Measurements from ENCODE around the gene POLG. TPM values are rescaled to one million over a fixed set of nuclear protein-coding genes. Genes with fewer than 3 reads are reported as not detected.

POLG gene
- total and polyA plus RNA-seq, 2 donors (not counting 1 experiment from before 2014, with no cell fraction given): 81.1 to 144 TPM

DNA sequence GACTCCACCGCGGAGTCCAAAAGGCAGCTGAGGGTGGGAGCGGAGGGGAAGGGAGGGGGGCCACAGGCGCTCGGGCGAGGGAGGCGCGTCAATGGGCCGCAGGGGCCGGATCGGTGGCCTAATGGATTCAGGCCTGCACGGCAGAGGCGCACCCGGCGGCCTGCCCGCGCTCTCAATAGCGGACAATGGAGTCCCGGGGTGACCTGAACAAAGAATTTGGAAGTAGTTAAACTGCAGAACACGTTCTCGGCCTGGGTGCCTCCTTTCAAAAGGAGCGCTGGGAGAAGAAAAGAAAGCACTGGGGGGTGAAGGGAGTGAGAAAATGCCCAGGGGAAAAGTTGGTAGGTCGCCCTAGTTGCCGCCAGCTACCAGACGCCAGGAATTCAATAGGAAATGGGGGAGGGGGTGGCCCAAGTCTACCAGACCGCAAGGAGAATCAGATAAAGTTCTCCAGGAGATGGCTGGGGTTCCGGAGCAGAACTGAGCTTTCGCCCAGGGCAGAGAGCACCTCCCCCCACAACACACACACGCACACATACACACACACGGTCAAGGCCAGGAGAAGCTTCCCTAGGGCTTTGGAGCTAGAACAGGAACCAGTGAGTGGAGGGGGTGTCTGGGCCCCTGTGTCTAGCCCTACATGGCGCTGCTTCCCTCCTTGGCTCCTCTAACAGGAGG is 25.8 kb upstream of the POLG start:
- H3K4me3 Mint-ChIP-seq: peak overlapping the region; percentile 3
- CTCF ChIA-PET: interaction anchor here (1.0 to 8.2 kb wide), 10 partner anchors 12 to 154 kb away, joined by 3 to 129 read pairs (median 17); no protein-coding TSS in a partner anchor
- DNase-seq: no peak
- H3K27me3 Mint-ChIP-seq: peaks cover 76% of the 10 kb centered on the region
- peaks cover 26 to 41% of the 10 kb centered on the region in 2 donors for H3K4me1 ChIP-seq (ENCODE audit: control insufficient read depth in 2 of 2, insufficient read depth in 2 of 2, low read length in 2 of 2)
- intact Hi-C loops (cut with micrococcal nuclease): no loop called here
- H3K9me3 Mint-ChIP-seq (ENCODE audit: insufficient read depth): no peaks in the 10 kb centered on the region
- peak overlapping the region; percentile 43 for H3K27ac Mint-ChIP-seq
- 13% methylated on average over 26 of the region's 31 CpGs for WGBS (ENCODE audit: insufficient coverage)
- peaks cover 0 to 40% (median 0%) of the 10 kb centered on the region in 3 donors for H3K9me3 ChIP-seq (ENCODE audit: control extremely low read depth in 1 of 3, control insufficient read depth in 2 of 3, insufficient read depth in 1 of 3, low read length in 2 of 3)
- peaks cover 16% of the 10 kb centered on the region for H3K4me1 Mint-ChIP-seq
- no peak for TF ChIP-seq EZH2 (IDR thresholded peaks at IDR 0.05; ENCODE audit: borderline replicate concordance, insufficient read depth, low read depth, low read length, poor library complexity, severe bottlenecking)
- TF ChIP-seq, protein P1, sequence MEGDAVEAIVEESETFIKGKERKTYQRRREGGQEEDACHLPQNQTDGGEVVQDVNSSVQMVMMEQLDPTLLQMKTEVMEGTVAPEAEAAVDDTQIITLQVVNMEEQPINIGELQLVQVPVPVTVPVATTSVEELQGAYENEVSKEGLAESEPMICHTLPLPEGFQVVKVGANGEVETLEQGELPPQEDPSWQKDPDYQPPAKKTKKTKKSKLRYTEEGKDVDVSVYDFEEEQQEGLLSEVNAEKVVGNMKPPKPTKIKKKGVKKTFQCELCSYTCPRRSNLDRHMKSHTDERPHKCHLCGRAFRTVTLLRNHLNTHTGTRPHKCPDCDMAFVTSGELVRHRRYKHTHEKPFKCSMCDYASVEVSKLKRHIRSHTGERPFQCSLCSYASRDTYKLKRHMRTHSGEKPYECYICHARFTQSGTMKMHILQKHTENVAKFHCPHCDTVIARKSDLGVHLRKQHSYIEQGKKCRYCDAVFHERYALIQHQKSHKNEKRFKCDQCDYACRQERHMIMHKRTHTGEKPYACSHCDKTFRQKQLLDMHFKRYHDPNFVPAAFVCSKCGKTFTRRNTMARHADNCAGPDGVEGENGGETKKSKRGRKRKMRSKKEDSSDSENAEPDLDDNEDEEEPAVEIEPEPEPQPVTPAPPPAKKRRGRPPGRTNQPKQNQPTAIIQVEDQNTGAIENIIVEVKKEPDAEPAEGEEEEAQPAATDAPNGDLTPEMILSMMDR (IDR thresholded peaks at IDR 0.05): no peak
- no peak overlapping the region for H3K4me2 ChIP-seq (replicated peaks; ENCODE audit: low read depth, low read length, poor library complexity, severe bottlenecking)
- ATAC-seq (ENCODE audit: low read depth): no peak
- H2AFZ ChIP-seq (ENCODE audit: insufficient read depth, low read depth, low read length, poor library complexity, severe bottlenecking): no peak overlapping the region
- H3K27me3 ChIP-seq (replicated peaks in 1 of 4; ENCODE audit: control extremely low read depth in 1 of 4, control insufficient read depth in 3 of 4, insufficient read depth in 4 of 4, low read length in 3 of 4): peaks cover 0 to 90% (median 62%) of the 10 kb centered on the region in 4 experiments
- no peaks in the 10 kb centered on the region for H3K79me2 ChIP-seq (ENCODE audit: control insufficient read depth, insufficient read depth, low read length)
- POLR2A ChIA-PET: no interaction called here
- H3K36me3 ChIP-seq (replicated peaks in 1 of 2; ENCODE audit: control extremely low read depth in 1 of 2, control insufficient read depth in 1 of 2, extremely low read depth in 1 of 2, insufficient read depth in 2 of 2, low read length in 1 of 2): no peaks in the 10 kb centered on the region
- H4K20me1 ChIP-seq (ENCODE audit: control insufficient read depth, insufficient read depth, low read length, poor library complexity, severe bottlenecking): no peaks in the 10 kb centered on the region
- H3K4me3 ChIP-seq (ENCODE audit: control extremely low read depth in 1 of 5, extremely low read depth in 1 of 5, insufficient read depth in 1 of 5, low read depth in 2 of 5, low read length in 4 of 5): no peak overlapping the region
- no peak overlapping the region for H3K9ac ChIP-seq (ENCODE audit: low read length)
- H3K27ac ChIP-seq (ENCODE audit: low read length in 2 of 2): no peak overlapping the region

Measured in B cell (primary cell).